Smooth muscle cell (in vitro differentiated cells): ENCODE results near the gene LLGL2. TPM values are rescaled to one million over a fixed set of nuclear protein-coding genes. Genes with fewer than 3 reads are reported as not detected.
"Not testable (repeated sequence)": the region's sequence is repeated elsewhere in the genome, so short reads cannot be mapped to it uniquely, and the experiment has no call there.

Experiments used
- DNase-seq: peaks from one replicate; lab custom pipeline; 2025; ENCODE audit not compliant: unreplicated experiment; lab: John Stamatoyannopoulos, UW
- H2AFZ ChIP-seq: fragments of 200-600 bp; sonication (generic); 2 replicates; pipeline ENCODE4 v1.6.0; 2016; ENCODE audit warnings: antibody characterized with exemption, low read depth, mild to moderate bottlenecking
- H3F3A ChIP-seq: fragments of 200-600 bp; sonication (generic); 2 replicates; pipeline ENCODE4 v1.6.0; 2017; ENCODE audit warnings: antibody characterized with exemption, low read depth
- H3K27ac ChIP-seq: fragments of 200-600 bp; sonication (generic); 2 replicates; pipeline ENCODE4 v1.5.1; 2016; ENCODE audit warnings: low read depth, mild to moderate bottlenecking
- H3K27me3 ChIP-seq: fragments of 200-600 bp; sonication (generic); 2 replicates; pipeline ENCODE4 v1.6.1; 2016; ENCODE audit warnings: low read depth, mild to moderate bottlenecking
- H3K36me3 ChIP-seq: fragments of 200-600 bp; sonication (generic); 2 replicates; pipeline ENCODE4 v1.5.1; 2016; ENCODE audit warnings: low read depth
- H3K4me1 ChIP-seq: fragments of 200-600 bp; sonication (generic); 2 replicates; pipeline ENCODE4 v1.5.1; 2016; ENCODE audit warnings: low read depth
- H3K4me2 ChIP-seq: fragments of 200-600 bp; sonication (generic); 2 replicates; pipeline ENCODE4 v1.6.0; 2016; ENCODE audit warnings: mild to moderate bottlenecking
- H3K4me3 ChIP-seq: fragments of 200-600 bp; sonication (generic); 2 replicates; pipeline ENCODE4 v1.5.1; 2016; ENCODE audit warnings: mild to moderate bottlenecking
- H3K79me2 ChIP-seq: fragments of 200-600 bp; sonication (generic); 2 replicates; pipeline ENCODE4 v1.6.0; 2016; ENCODE audit warnings: low read depth, mild to moderate bottlenecking
- H3K9ac ChIP-seq: fragments of 200-600 bp; sonication (generic); 2 replicates; pipeline ENCODE4 v1.6.0; 2016; ENCODE audit warnings: low read depth
- H3K9me3 ChIP-seq: fragments of 200-600 bp; sonication (generic); replicated peaks from 2 replicates; pipeline ENCODE4 v1.5.1; 2016; ENCODE audit warnings: low read depth
- H4K20me1 ChIP-seq: fragments of 200-600 bp; sonication (generic); 2 replicates; pipeline ENCODE4 v1.6.0; 2016; ENCODE audit warnings: low read depth
- CTCF ChIP-seq: fragments of 200-600 bp; sonication (generic); IDR thresholded peaks from 2 replicates; pipeline ENCODE4 v1.5.1; 2017; ENCODE audit warnings: borderline replicate concordance, mild to moderate bottlenecking, antibody characterized with exemption; ENCODE audit not compliant: insufficient read depth, poor library complexity, severe bottlenecking
- WGBS: methylation state at CpG from one replicate; pipeline ENCODE4 v1.1.7; 2016; ENCODE audit warnings: low lambda C conversion rate; 5-methylcytosine and 5-hydroxymethylcytosine counted together
- polyA plus RNA-seq: library from polyadenylated mRNA; unstranded; fragments of >200 nt; fragmentation: Nextera tagmentation; extraction: Ambion mirVana; gene quantifications from 2 replicates; pipeline ENCODE4 v1.2.1, GENCODE V29; 2016
- total RNA-seq: library from RNA; depleted of rRNA; stranded (reverse); fragments of >200 nt; gene quantifications from 2 replicates; pipeline ENCODE4 v1.2.3, GENCODE V29; 2014

LLGL2 gene
- total and polyA plus RNA-seq, 2 experiments from 2014 or later = 9.9 to 12.7 TPM

GRCh38 chr17:75476752-75477489 is 48.6 kb upstream of the LLGL2 start:
- Histone ChIP-seq H3K9me3 (no peaks in the 10 kb centered on the region), H3K4me2 (no peak overlapping the region), H3K4me3 (no peak overlapping the region), H3K4me1 (peaks cover 30% of the 10 kb centered on the region), H3K36me3 (no peaks in the 10 kb centered on the region), H3K27me3 (no peaks in the 10 kb centered on the region), H2AFZ (no peak overlapping the region), H3K79me2 (no peaks in the 10 kb centered on the region), H4K20me1 (peaks cover 93% of the 10 kb centered on the region), H3K27ac (no peak overlapping the region), H3K9ac (no peak overlapping the region), H3F3A (peaks cover 2% of the 10 kb centered on the region)
- WGBS = 88% methylated on average over 11 of the region's 11 CpGs
- TF ChIP-seq CTCF = no peak
- DNase-seq = no peak

- H3K9ac ChIP-seq, H3K4me2 ChIP-seq, H3K4me3 ChIP-seq, H3K27ac ChIP-seq, H2AFZ ChIP-seq, H3K36me3 ChIP-seq, H3F3A ChIP-seq, H3K9me3 ChIP-seq, H3K79me2 ChIP-seq, DNase-seq, H3K27me3 ChIP-seq: not testable (repeated sequence)
- Histone ChIP-seq H4K20me1 (peaks cover 93% of the 10 kb centered on the region), H3K4me1 (peaks cover 33% of the 10 kb centered on the region)
- 97% methylated on average over 11 of the region's 11 CpGs for WGBS
Measured at GRCh38 chr17:75477490-75477862, 48.0 kb upstream of the LLGL2 start.

GRCh38 chr17:75478508-75478907 is 47.0 kb upstream of the LLGL2 start:
- Histone ChIP-seq H2AFZ (no peak overlapping the region), H3F3A (peaks cover 6% of the 10 kb centered on the region), H3K4me2 (no peak overlapping the region), H3K27me3 (no peaks in the 10 kb centered on the region), H3K4me3 (no peak overlapping the region), H3K36me3 (no peaks in the 10 kb centered on the region), H3K9ac (no peak overlapping the region), H3K4me1 (peaks cover 33% of the 10 kb centered on the region), H3K27ac (no peak overlapping the region), H3K9me3 (no peaks in the 10 kb centered on the region), H4K20me1 (peaks cover 93% of the 10 kb centered on the region), H3K79me2 (no peaks in the 10 kb centered on the region)
- no peak for DNase-seq
- TF ChIP-seq CTCF = no peak
- WGBS = 50% methylated on average over 7 of the region's 7 CpGs

- DNase-seq = no peak
- Histone ChIP-seq H3K9ac (no peak overlapping the region), H3K27me3 (no peaks in the 10 kb centered on the region), H2AFZ (no peak overlapping the region), H3K4me2 (no peak overlapping the region), H3K27ac (no peak overlapping the region), H3K9me3 (no peaks in the 10 kb centered on the region), H3K36me3 (no peaks in the 10 kb centered on the region), H3K4me1 (peaks cover 33% of the 10 kb centered on the region), H3F3A (peaks cover 6% of the 10 kb centered on the region), H3K4me3 (no peak overlapping the region), H4K20me1 (peaks cover 96% of the 10 kb centered on the region), H3K79me2 (no peaks in the 10 kb centered on the region)
- no peak for TF ChIP-seq CTCF
- WGBS = 70% methylated on average over 6 of the region's 6 CpGs
Measured at GRCh38 chr17:75480281-75480680, 45.2 kb upstream of the LLGL2 start.
